ENCODE measurements around the gene PCDHGA1.

Gene PCDHGA1

DNA sequence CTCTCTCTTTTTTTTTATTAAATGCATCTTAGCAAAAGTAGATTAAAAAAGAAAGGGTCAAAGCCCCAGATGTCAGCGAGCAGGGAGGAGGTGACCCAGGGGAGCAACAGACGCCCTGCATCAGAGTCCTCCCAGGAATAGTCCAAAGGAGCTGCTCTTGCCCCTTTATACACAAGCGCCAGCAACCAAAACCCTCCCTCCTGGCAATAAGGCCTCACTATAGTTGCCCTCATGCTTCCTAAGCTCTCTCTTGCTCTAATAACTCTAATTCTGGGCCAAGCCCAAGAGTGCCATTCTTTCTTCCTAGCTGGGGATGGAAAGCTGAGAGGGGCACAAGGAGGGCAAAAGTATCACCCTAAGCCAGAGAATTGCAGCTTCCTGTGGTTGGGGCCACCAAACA is 184.8 kb downstream of the PCDHGA1 start:
- FAIRE-seq = no peak

DNA sequence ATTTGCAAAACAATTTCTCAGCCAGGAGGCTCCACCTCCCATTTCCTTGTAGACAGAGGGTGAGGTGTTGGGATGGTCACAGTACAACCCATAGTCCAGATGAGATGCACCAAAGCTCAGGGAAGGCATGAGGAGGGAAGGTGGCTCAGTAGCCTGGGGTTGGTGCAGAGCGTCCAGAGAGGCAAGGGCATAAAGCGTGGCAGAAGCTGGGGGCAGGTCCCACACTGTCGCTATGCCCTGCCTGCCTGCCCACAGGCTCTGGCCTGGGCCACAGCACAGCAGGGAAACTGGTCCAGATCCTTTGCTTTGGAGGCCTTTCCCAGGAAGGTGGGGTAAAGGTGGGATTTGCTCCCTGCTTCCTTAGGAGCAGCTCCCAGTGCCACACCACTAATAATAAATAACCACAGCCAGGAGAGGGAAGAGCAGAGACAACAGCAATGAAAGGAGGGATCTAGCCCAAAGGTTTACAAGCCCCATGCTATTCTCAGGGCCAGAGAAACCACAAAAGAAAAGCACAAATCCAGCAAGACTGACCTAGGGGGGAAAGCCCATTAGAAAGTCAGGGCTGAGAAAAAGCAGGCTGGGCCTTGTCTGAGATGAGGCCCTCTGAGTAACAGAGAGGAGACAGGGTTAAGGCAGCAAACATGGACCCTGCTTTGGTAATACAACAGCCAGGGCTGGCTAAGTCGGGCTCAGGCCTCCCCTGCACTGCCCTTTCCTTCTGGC is 185.8 kb downstream of the PCDHGA1 start:
- no peak for FAIRE-seq

- FAIRE-seq = no peak
Measured at GRCh38 chr5:141516672-141517025, 186.3 kb downstream of the PCDHGA1 start.

DNA sequence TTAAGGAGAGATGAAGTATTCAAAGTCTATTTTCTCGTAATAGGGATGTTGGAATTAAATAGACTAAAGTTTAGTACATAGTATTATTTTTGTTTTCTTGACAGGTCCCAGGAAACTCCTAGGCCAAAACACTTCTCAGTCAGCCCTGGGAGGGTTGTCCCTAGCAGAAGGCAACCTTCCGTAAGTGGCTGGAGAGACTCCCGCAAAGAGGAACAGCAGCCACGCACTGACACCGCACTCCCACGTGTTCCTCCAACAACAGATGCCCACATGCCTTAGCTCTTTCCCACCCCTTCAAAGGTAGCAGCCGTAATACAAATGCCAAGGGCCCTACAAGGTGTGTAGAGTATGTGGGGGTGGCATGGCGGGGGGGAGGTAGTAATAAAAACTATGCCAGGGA is 187.0 kb downstream of the PCDHGA1 start:
- FAIRE-seq = no peak

DNA sequence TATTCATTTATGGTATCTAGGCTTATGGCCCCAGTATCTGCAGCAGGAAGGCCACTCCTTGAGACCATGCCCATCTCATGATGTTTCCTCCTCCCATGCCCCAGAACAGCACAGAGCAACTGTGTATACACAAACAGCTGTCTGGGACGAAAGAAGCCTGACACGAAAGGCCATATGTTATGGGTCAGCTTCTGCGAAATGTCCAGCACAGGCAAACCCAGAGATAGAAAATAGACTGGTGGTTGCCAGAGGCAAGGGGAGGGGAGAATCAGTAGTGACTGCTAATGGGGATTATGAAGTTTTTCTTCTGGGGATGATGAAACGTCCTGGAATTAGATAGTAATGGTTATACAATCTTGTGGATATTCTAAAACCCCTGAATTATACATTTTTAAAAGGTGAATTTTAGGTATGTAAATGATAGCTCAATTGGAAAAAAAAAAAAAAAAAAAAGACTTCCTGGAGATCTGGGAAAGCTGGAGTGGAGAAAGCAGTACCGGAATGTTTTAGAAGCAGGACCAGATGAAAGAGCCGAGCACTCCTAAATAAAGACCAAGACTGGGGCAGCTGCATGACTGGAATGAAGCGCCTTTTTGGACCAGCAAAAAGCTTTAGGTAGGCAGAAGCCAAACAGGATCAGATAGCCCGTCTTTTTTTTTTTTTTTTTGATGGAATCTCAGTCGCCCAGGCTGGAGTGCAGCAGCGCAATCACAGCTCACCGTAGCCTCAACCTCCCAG is 187.7 kb downstream of the PCDHGA1 start:
- no peak for FAIRE-seq

- FAIRE-seq = no peak
Measured at GRCh38 chr5:141518618-141519015, 188.3 kb downstream of the PCDHGA1 start.

- FAIRE-seq = no peak
Measured at GRCh38 chr5:141519605-141520565, 189.6 kb downstream of the PCDHGA1 start.

DNA sequence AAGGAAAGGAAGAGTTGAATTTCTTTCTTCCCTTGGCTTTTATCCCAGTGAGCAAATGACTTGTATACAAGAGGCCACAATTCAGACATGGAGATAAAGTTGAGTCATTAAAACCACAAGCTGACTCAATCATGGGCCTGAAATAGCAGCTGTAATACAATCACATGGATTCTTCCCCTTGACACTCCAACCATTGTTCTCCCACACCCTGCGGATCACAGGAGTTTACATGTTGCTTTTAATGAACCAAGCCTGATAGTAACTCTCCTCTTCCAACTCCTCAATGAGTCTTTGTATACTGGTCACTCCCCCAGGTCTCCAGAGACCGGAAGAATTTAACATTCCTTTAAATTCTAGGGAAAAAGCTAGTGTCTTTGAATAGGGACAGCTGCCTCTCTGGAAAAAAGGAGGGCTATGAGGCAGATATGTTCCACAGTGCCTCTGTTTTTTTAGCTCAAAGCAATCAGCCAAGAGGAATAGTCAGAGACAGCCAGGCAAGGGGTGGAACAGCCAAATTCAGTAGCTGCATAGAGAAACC is 191.0 kb downstream of the PCDHGA1 start:
- no peak for FAIRE-seq

DNA sequence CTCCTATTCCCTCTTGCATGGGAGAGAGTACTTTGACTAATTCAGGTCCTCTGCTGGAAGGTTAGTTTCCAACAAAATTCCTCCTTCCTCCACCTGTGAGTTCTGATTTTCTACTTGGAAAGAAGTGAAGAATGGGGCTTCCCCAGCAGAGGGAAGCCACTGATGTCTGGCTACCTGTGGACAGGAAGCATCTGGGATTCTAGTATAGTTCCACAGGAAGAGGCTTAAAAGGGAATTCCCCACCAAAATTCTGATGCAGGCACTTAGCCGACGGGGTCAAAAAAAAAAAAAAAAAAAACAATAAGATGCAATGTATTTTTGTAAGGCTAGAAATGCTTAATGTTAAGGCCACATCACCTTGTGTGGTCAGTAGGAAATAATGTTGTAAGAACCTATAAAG is 192.0 kb downstream of the PCDHGA1 start:
- FAIRE-seq = no peak

DNA sequence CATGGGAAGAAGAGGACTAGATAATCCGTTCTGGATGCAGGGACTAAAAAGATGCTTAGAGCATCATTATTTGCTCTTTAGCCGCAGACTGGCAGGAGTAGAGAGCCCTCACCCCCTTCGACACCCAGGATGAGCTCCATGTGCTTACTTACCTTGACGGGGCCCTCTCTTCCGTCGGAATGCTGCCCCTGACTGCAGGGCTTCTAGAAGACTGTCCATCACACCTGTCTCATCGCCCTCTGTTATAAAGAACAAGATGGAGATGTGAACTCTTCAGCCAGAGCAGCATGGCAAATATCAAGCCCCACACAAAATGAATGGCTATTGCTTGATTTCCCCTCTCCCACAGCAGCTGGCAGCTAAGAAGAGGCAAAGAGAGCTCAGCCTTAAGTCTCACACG is 193.7 kb downstream of the PCDHGA1 start:
- no peak for FAIRE-seq

GRCh38 chr5:141524604-141525597 is 194.6 kb downstream of the PCDHGA1 start:
- peak; percentile 91 for FAIRE-seq

DNA sequence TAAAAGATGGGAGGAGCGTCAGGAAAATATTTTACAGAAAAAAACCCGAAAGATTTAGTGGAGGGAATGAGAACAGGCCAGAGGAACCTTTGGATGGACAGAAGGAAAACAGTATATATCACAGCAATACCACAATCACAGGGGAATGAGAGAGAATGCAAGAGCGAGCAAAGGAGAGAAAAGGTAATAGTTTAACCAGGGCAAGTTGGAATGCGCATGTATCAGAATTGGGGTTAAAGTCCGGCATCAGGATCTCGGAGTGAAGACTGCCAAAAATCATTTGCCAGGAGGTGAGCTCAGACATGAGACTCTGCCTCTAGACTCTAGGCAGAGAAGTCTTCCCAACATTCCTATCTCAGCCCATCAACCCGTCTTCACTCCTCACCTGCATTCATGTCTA is 195.3 kb downstream of the PCDHGA1 start:
- FAIRE-seq = no peak

GRCh38 chr5:141527426-141527825 is 197.1 kb downstream of the PCDHGA1 start:
- FAIRE-seq = no peak

GRCh38 chr5:141528291-141528984 is 198.1 kb downstream of the PCDHGA1 start:
- no peak for FAIRE-seq

- FAIRE-seq = no peak
Measured at GRCh38 chr5:141529002-141529401, 198.7 kb downstream of the PCDHGA1 start.

- no peak for FAIRE-seq
Measured at GRCh38 chr5:141529873-141530272, 199.6 kb downstream of the PCDHGA1 start.

DNA sequence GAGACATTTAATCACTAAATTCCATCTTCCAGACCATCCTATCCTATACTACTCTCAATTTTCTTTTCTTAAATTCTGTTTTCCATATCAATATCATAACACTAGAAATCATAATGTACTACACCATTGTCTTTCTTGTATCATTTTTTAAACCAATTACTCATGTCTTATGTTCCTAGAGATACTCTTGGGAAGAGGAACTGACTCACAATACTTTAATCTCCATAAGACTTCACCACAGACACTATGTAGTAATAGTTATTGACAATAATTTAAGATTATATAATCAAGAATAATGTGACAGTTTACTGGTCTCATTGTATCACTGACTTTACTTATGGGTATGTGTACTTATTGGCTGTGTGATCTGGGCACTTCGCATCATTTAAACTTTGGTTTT is 202.4 kb downstream of the PCDHGA1 start:
- no peak for FAIRE-seq

DNA sequence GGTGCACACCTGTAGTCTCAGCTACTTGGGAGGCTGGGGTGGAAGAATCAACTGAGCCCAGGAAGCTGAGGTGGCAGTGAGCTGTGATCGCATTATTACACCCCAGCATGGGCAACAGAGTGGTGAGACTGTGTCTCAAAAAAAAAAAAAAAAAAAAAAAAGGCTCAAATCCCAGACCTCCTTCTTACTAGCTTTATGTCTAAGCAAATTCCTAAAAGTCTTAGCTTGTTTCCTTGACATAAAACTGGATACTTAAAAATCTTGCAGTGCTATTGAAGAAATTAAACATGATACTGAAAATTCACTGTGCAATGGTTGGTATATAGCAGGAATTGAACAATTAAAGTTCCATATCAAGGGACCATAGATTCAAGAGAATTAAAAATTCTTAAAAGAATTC is 203.6 kb downstream of the PCDHGA1 start:
- no peak for FAIRE-seq

- no peak for FAIRE-seq
Measured at GRCh38 chr5:141534492-141535213, 204.3 kb downstream of the PCDHGA1 start.

GRCh38 chr5:141543053-141543452 is 212.7 kb downstream of the PCDHGA1 start:
- no peak for FAIRE-seq

DNA sequence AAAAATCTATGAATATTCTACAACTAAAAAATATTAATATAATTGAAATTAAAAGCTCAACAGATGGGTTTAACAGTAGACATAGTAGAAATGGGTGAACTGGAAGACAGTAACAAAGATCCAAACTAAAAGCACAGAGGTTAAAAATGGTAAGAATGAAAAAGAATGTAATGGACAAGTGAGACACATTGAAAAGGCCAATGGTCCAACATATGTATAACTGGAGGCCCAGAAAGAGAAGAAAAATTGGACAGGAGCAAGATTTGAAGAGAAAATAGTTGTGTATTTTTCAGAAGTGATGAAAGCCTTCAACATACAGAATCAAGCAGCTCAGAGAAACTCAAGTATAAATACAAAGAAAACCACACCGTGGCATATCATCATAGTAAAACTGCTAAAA is 217.2 kb downstream of the PCDHGA1 start:
- FAIRE-seq = no peak
